ENCODE results near the gene FOXK1. TPM values are rescaled to one million over a fixed set of nuclear protein-coding genes. Genes with fewer than 3 reads are reported as not detected.

Gene FOXK1
- polyA plus RNA-seq, 1 experiment = 3.4 TPM

- no peak for DNase-seq (ENCODE audit: low read depth, low spot score)
- no peak for TF ChIP-seq CTCF (IDR thresholded peaks at IDR 0.05; ENCODE audit: low read depth, low read length)
- Histone ChIP-seq H3K9me3 (ENCODE audit: control insufficient read depth, insufficient read depth, low read length) (peaks cover 3% of the 10 kb centered on the region; the same call in 1 of the 2 replicates), H3K4me3 (ENCODE audit: low read depth, low read length) (no peak overlapping the region), H3K27ac (ENCODE audit: low read depth, low read length) (no peak overlapping the region), H3K27me3 (ENCODE audit: control insufficient read depth, insufficient read depth, low read length) (no peaks in the 10 kb centered on the region)
- ChIA-PET POLR2A (no interaction called here), CTCF (interaction anchor here (0.5 to 1.4 kb wide), 3 partner anchors 57 to 667 kb away, joined by 3 to 5 read pairs (median 4); no protein-coding TSS in a partner anchor)
Measured at GRCh38 chr7:4748231-4748681, 66.2 kb downstream of the FOXK1 start.

- Histone ChIP-seq H3K27ac (ENCODE audit: low read depth, low read length) (no peak overlapping the region), H3K4me3 (ENCODE audit: low read depth, low read length) (no peak overlapping the region), H3K27me3 (ENCODE audit: control insufficient read depth, insufficient read depth, low read length) (no peaks in the 10 kb centered on the region), H3K9me3 (ENCODE audit: control insufficient read depth, insufficient read depth, low read length) (peaks cover 3% of the 10 kb centered on the region; the same call in 1 of the 2 replicates)
- DNase-seq (ENCODE audit: low read depth, low spot score) = no peak
- TF ChIP-seq CTCF (IDR thresholded peaks at IDR 0.05; ENCODE audit: low read depth, low read length) = no peak
- ChIA-PET POLR2A (no interaction called here), CTCF (no interaction called here)
Measured at GRCh38 chr7:4749363-4749762, 67.3 kb downstream of the FOXK1 start.

- H3K27me3 ChIP-seq (ENCODE audit: control insufficient read depth, insufficient read depth, low read length) = no peaks in the 10 kb centered on the region
- DNase-seq (ENCODE audit: low read depth, low spot score) = no peak
- H3K4me3 ChIP-seq (ENCODE audit: low read depth, low read length) = no peak overlapping the region
- no peak for TF ChIP-seq CTCF (IDR thresholded peaks at IDR 0.05; ENCODE audit: low read depth, low read length)
- no peak overlapping the region for H3K27ac ChIP-seq (ENCODE audit: low read depth, low read length)
- POLR2A ChIA-PET = no interaction called here
- peaks cover 3% of the 10 kb centered on the region; the same call in 1 of the 2 replicates for H3K9me3 ChIP-seq (ENCODE audit: control insufficient read depth, insufficient read depth, low read length)
- CTCF ChIA-PET = interaction anchor here (1.0 kb wide), 1 partner anchor 108 kb away, joined by 3 read pairs; no protein-coding TSS in a partner anchor
Measured at GRCh38 chr7:4749798-4750197, 67.7 kb downstream of the FOXK1 start.

- POLR2A ChIA-PET = interaction anchor here (0.6 to 1.3 kb wide), 3 partner anchors 25 to 106 kb away, joined by 3 to 10 read pairs (median 6); no protein-coding TSS in a partner anchor
- CTCF ChIA-PET = interaction anchor here (0.6 to 1.6 kb wide), 3 partner anchors 18 to 1899 kb away, joined by 3 to 5 read pairs (median 3); partner anchors contain the start of gene AP5Z1
- peaks cover 3% of the 10 kb centered on the region; the same call in 1 of the 2 replicates for H3K9me3 ChIP-seq (ENCODE audit: control insufficient read depth, insufficient read depth, low read length)
- no peaks in the 10 kb centered on the region for H3K27me3 ChIP-seq (ENCODE audit: control insufficient read depth, insufficient read depth, low read length)
- H3K27ac ChIP-seq (ENCODE audit: low read depth, low read length) = no peak overlapping the region
- DNase-seq (ENCODE audit: low read depth, low spot score) = no peak
- H3K4me3 ChIP-seq (ENCODE audit: low read depth, low read length) = no peak overlapping the region
- TF ChIP-seq CTCF (IDR thresholded peaks at IDR 0.05; ENCODE audit: low read depth, low read length) = no peak
Measured at GRCh38 chr7:4751398-4751947, 69.4 kb downstream of the FOXK1 start.
